ENCODE results near the gene RBM28.
A peak's percentile ranks its signal among the peaks of the same experiment; 100 is the strongest.
"Not testable (repeated sequence)": the region's sequence is repeated elsewhere in the genome, so short reads cannot be mapped to it uniquely, and the experiment has no call there.

RBM28 gene

GRCh38 chr7:128347647-128348097 lies 4.0 kb upstream of the RBM28 start:
- peak; percentile 47 for DNase-seq (ENCODE audit: low read depth)

GRCh38 chr7:128344431-128344774 lies 695 bp upstream of the RBM28 start:
- no peak for DNase-seq (ENCODE audit: low read depth)

- DNase-seq (ENCODE audit: low read depth), result no peak
Observed at GRCh38 chr7:128341733-128342132, 2.0 kb downstream of the RBM28 start.

GRCh38 chr7:128335730-128336129 lies 8.0 kb downstream of the RBM28 start:
- no peak for DNase-seq (ENCODE audit: low read depth)

GRCh38 chr7:128324368-128324680 lies 19.4 kb downstream of the RBM28 start:
- DNase-seq (ENCODE audit: low read depth), result no peak

GRCh38 chr7:128323459-128324367 lies 20.0 kb downstream of the RBM28 start:
- no peak for DNase-seq (ENCODE audit: low read depth)

- DNase-seq (ENCODE audit: low read depth), result no peak
Observed at GRCh38 chr7:128323040-128323439, 20.7 kb downstream of the RBM28 start.

GRCh38 chr7:128322040-128322643 lies 21.6 kb downstream of the RBM28 start:
- DNase-seq (ENCODE audit: low read depth), result no peak

GRCh38 chr7:128321044-128321422 lies 22.7 kb downstream of the RBM28 start:
- no peak for DNase-seq (ENCODE audit: low read depth)

- no peak for DNase-seq (ENCODE audit: low read depth)
Observed at GRCh38 chr7:128318691-128319090, 25.0 kb downstream of the RBM28 start.

- no peak for DNase-seq (ENCODE audit: low read depth)
Observed at GRCh38 chr7:128311013-128311412, 32.7 kb downstream of the RBM28 start.

GRCh38 chr7:128310499-128310898 lies 33.2 kb downstream of the RBM28 start:
- DNase-seq (ENCODE audit: low read depth), result no peak

- DNase-seq (ENCODE audit: low read depth), result no peak
Observed at GRCh38 chr7:128309976-128310375, 33.7 kb downstream of the RBM28 start.

- DNase-seq (ENCODE audit: low read depth), result no peak
Observed at GRCh38 chr7:128309124-128309523, 34.6 kb downstream of the RBM28 start.

GRCh38 chr7:128307061-128307460 lies 36.6 kb downstream of the RBM28 start:
- DNase-seq (ENCODE audit: low read depth), result no peak

GRCh38 chr7:128304212-128304611 lies 39.5 kb downstream of the RBM28 start:
- DNase-seq (ENCODE audit: low read depth), result no peak

- no peak for DNase-seq (ENCODE audit: low read depth)
Observed at GRCh38 chr7:128303643-128304042, 40.1 kb downstream of the RBM28 start.

GRCh38 chr7:128303133-128303532 lies 40.6 kb downstream of the RBM28 start:
- no peak for DNase-seq (ENCODE audit: low read depth)

GRCh38 chr7:128302139-128302538 lies 41.6 kb downstream of the RBM28 start:
- DNase-seq (ENCODE audit: low read depth), result no peak

GRCh38 chr7:128299109-128299607 lies 44.5 kb downstream of the RBM28 start:
- DNase-seq (ENCODE audit: low read depth), result no peak

GRCh38 chr7:128298004-128298403 lies 45.7 kb downstream of the RBM28 start:
- not testable (repeated sequence) for DNase-seq (ENCODE audit: low read depth)

- DNase-seq (ENCODE audit: low read depth), result no peak
Observed at GRCh38 chr7:128287556-128287955, 56.2 kb downstream of the RBM28 start.

- DNase-seq (ENCODE audit: low read depth), result no peak
Observed at GRCh38 chr7:128284102-128284501, 59.6 kb downstream of the RBM28 start.

Measured in stimulated activated CD4-positive, alpha-beta T cell treated with anti-CD3 and anti-CD28 coated beads, Interleukin-2, amount 100 ng/mL, for 4 hours (primary cell).